Fibroblast of pulmonary artery (primary cell): Measurements from ENCODE around the gene B3GNT3.

Experiments used
- DNase-seq: peaks from one replicate; pipeline ENCODE4 v3.0.0-alpha.2; 2010; ENCODE audit warnings: low read depth
- H3K4me3 ChIP-seq: replicated peaks from 2 replicates; pipeline ENCODE4 v1.5.1; 2011; ENCODE audit warnings: low read depth, mild to moderate bottlenecking, control low read depth, low read length, moderate library complexity
- CTCF ChIP-seq: IDR thresholded peaks from 2 replicates; pipeline ENCODE4 v1.5.1; 2011; ENCODE audit warnings: mild to moderate bottlenecking, control low read depth, low read length, inconsistent platforms; ENCODE audit errors: missing control alignments

B3GNT3 gene

GRCh38 chr19:17862711-17863519, 68.0 kb downstream of the B3GNT3 start:
- H3K4me3 ChIP-seq: no peak overlapping the region
- no peak for TF ChIP-seq CTCF
- DNase-seq: no peak
